ENCODE data around the gene SGPL1. TPM values are rescaled to one million over a fixed set of nuclear protein-coding genes. Genes with fewer than 3 reads are reported as not detected.
A peak's percentile ranks its signal among the peaks of the same experiment; 100 is the strongest.
"Not testable (repeated sequence)": the region's sequence is repeated elsewhere in the genome, so short reads cannot be mapped to it uniquely, and the experiment has no call there.

Gene SGPL1
- 40.0 TPM for total RNA-seq
- long read RNA-seq, full-length matches to known transcripts, result 6 of 28 reads
- long read RNA-seq, partial matches to known transcripts, result 0 of 28 reads
- long read RNA-seq, other reads (novel, unspliced or antisense), result 22 of 28 reads

GRCh38 chr10:70815504-70816219 lies at the start of gene SGPL1:
Gene SGPL1, plus strand, starts transcription at chr10:70815948. Its CDS starts 906 bp downstream, at chr10:70816854.
- peak; percentile 94 for DNase-seq (ENCODE audit: low spot score)

- not testable (repeated sequence) for DNase-seq (ENCODE audit: low spot score)
Measured at GRCh38 chr10:70768026-70768685, 47.6 kb upstream of the SGPL1 start.

- DNase-seq (ENCODE audit: low spot score), result no peak
Measured at GRCh38 chr10:70769121-70769520, 46.6 kb upstream of the SGPL1 start.

- DNase-seq (ENCODE audit: low spot score), result no peak
Measured at GRCh38 chr10:70770001-70770400, 45.7 kb upstream of the SGPL1 start.

GRCh38 chr10:70770516-70770915 lies 45.2 kb upstream of the SGPL1 start:
- not testable (repeated sequence) for DNase-seq (ENCODE audit: low spot score)

- DNase-seq (ENCODE audit: low spot score), result peak; percentile 59
Measured at GRCh38 chr10:70771311-70772194, 44.2 kb upstream of the SGPL1 start.

GRCh38 chr10:70772627-70773026 lies 43.1 kb upstream of the SGPL1 start:
- DNase-seq (ENCODE audit: low spot score), result peak; percentile 65

GRCh38 chr10:70773461-70773860 lies 42.3 kb upstream of the SGPL1 start:
- no peak for DNase-seq (ENCODE audit: low spot score)

GRCh38 chr10:70773965-70774809 lies 41.6 kb upstream of the SGPL1 start:
- peak; percentile 83 for DNase-seq (ENCODE audit: low spot score)

GRCh38 chr10:70774810-70775678 lies 40.7 kb upstream of the SGPL1 start:
- DNase-seq (ENCODE audit: low spot score), result peak; percentile 84

- peak; percentile 76 for DNase-seq (ENCODE audit: low spot score)
Measured at GRCh38 chr10:70775679-70776454, 39.9 kb upstream of the SGPL1 start.

- DNase-seq (ENCODE audit: low spot score), result peak; percentile 79
Measured at GRCh38 chr10:70776455-70777005, 39.2 kb upstream of the SGPL1 start.

GRCh38 chr10:70777063-70777875 lies 38.5 kb upstream of the SGPL1 start:
- DNase-seq (ENCODE audit: low spot score), result peak; percentile 81

- DNase-seq (ENCODE audit: low spot score), result peak; percentile 67
Measured at GRCh38 chr10:70778267-70778924, 37.4 kb upstream of the SGPL1 start.

- peak; percentile 51 for DNase-seq (ENCODE audit: low spot score)
Measured at GRCh38 chr10:70779088-70779487, 36.7 kb upstream of the SGPL1 start.

- peak; percentile 77 for DNase-seq (ENCODE audit: low spot score)
Measured at GRCh38 chr10:70779511-70780369, 36.0 kb upstream of the SGPL1 start.
